IPS-18a (cell line): ENCODE measurements around the gene RUSC2.
"Not testable (repeated sequence)": the region's sequence is repeated elsewhere in the genome, so short reads cannot be mapped to it uniquely, and the experiment has no call there.

Experiments used
- H3K27ac ChIP-seq: one replicate; pipeline ENCODE4 v1.5.1; 2013; ENCODE audit warnings: low read length
- H3K27me3 ChIP-seq: one replicate; pipeline ENCODE4 v1.6.1; 2013; ENCODE audit warnings: mild to moderate bottlenecking, low read length; ENCODE audit not compliant: control insufficient read depth, insufficient read depth
- H3K36me3 ChIP-seq: one replicate; pipeline ENCODE4 v1.6.1; 2013; ENCODE audit warnings: low read depth, low read length; ENCODE audit not compliant: control insufficient read depth
- H3K4me1 ChIP-seq: one replicate; pipeline ENCODE4 v1.6.1; 2013; ENCODE audit warnings: low read depth, low read length; ENCODE audit not compliant: control insufficient read depth
- H3K4me3 ChIP-seq: one replicate; pipeline ENCODE4 v1.5.1; 2013; ENCODE audit warnings: low read length
- H3K9ac ChIP-seq: one replicate; pipeline ENCODE4 v1.6.1; 2013; ENCODE audit warnings: mild to moderate bottlenecking, low read length, moderate library complexity
- H3K9me3 ChIP-seq: one replicate; pipeline ENCODE4 v1.6.1; 2013; ENCODE audit warnings: low read depth, low read length; ENCODE audit not compliant: control insufficient read depth

Gene RUSC2

GRCh38 chr9:35489313-35490154, at the start of gene RUSC2:
Gene RUSC2, plus strand, starts transcription at chr9:35490111. Its CDS starts 56,411 bp downstream, at chr9:35546522.
- Histone ChIP-seq H3K4me1 (peaks cover 8% of the 10 kb centered on the region), H3K4me3 (peak within 1 kb of the TSS; percentile 91), H3K9ac (peak within 1 kb of the TSS; percentile 85), H3K9me3 (no peaks in the 10 kb centered on the region), H3K27ac (peak within 1 kb of the TSS; percentile 33), H3K36me3 (no peaks in the 10 kb centered on the region), H3K27me3 (peaks cover 8% of the 10 kb centered on the region)

GRCh38 chr9:35446012-35446411, 43.9 kb upstream of the RUSC2 start:
- H3K4me3 ChIP-seq: no peak overlapping the region
- H3K4me1 ChIP-seq: no peaks in the 10 kb centered on the region
- H3K9me3 ChIP-seq: no peaks in the 10 kb centered on the region
- no peaks in the 10 kb centered on the region for H3K27me3 ChIP-seq
- no peaks in the 10 kb centered on the region for H3K36me3 ChIP-seq
- H3K9ac ChIP-seq: no peak overlapping the region
- H3K27ac ChIP-seq: no peak overlapping the region

- H3K36me3 ChIP-seq: no peaks in the 10 kb centered on the region
- H3K9ac ChIP-seq: no peak overlapping the region
- no peaks in the 10 kb centered on the region for H3K4me1 ChIP-seq
- H3K4me3 ChIP-seq: no peak overlapping the region
- no peak overlapping the region for H3K27ac ChIP-seq
- H3K27me3 ChIP-seq: no peaks in the 10 kb centered on the region
- H3K9me3 ChIP-seq: no peaks in the 10 kb centered on the region
Observed at GRCh38 chr9:35448496-35448895, 41.4 kb upstream of the RUSC2 start.

- no peak overlapping the region for H3K9ac ChIP-seq
- H3K4me1 ChIP-seq: no peaks in the 10 kb centered on the region
- no peak overlapping the region for H3K4me3 ChIP-seq
- no peaks in the 10 kb centered on the region for H3K9me3 ChIP-seq
- H3K36me3 ChIP-seq: no peaks in the 10 kb centered on the region
- H3K27ac ChIP-seq: no peak overlapping the region
- no peaks in the 10 kb centered on the region for H3K27me3 ChIP-seq
Observed at GRCh38 chr9:35452481-35452880, 37.4 kb upstream of the RUSC2 start.

- Histone ChIP-seq H3K27ac (no peak overlapping the region), H3K36me3 (no peaks in the 10 kb centered on the region), H3K9me3 (no peaks in the 10 kb centered on the region), H3K27me3 (no peaks in the 10 kb centered on the region), H3K9ac (no peak overlapping the region), H3K4me3 (no peak overlapping the region), H3K4me1 (no peaks in the 10 kb centered on the region)
Observed at GRCh38 chr9:35453786-35454185, 36.1 kb upstream of the RUSC2 start.

GRCh38 chr9:35464141-35465025, 25.5 kb upstream of the RUSC2 start:
- no peak overlapping the region for H3K4me3 ChIP-seq
- H3K9ac ChIP-seq: no peak overlapping the region
- H3K27ac ChIP-seq: no peak overlapping the region
- H3K36me3 ChIP-seq: no peaks in the 10 kb centered on the region
- H3K27me3 ChIP-seq: no peaks in the 10 kb centered on the region
- H3K4me1 ChIP-seq: no peaks in the 10 kb centered on the region
- H3K9me3 ChIP-seq: no peaks in the 10 kb centered on the region

GRCh38 chr9:35470340-35470739, 19.6 kb upstream of the RUSC2 start:
- H3K36me3 ChIP-seq: no peaks in the 10 kb centered on the region
- no peak overlapping the region for H3K4me3 ChIP-seq
- no peak overlapping the region for H3K27ac ChIP-seq
- H3K9me3 ChIP-seq: no peaks in the 10 kb centered on the region
- H3K4me1 ChIP-seq: no peaks in the 10 kb centered on the region
- H3K27me3 ChIP-seq: no peaks in the 10 kb centered on the region
- no peak overlapping the region for H3K9ac ChIP-seq

GRCh38 chr9:35470894-35471293, 19.0 kb upstream of the RUSC2 start:
- H3K9me3 ChIP-seq: no peaks in the 10 kb centered on the region
- no peaks in the 10 kb centered on the region for H3K4me1 ChIP-seq
- no peak overlapping the region for H3K9ac ChIP-seq
- no peaks in the 10 kb centered on the region for H3K27me3 ChIP-seq
- no peak overlapping the region for H3K4me3 ChIP-seq
- H3K27ac ChIP-seq: no peak overlapping the region
- no peaks in the 10 kb centered on the region for H3K36me3 ChIP-seq

GRCh38 chr9:35476596-35476995, 13.3 kb upstream of the RUSC2 start:
- H3K9me3 ChIP-seq: no peaks in the 10 kb centered on the region
- H3K4me1 ChIP-seq: no peaks in the 10 kb centered on the region
- H3K27ac ChIP-seq: no peak overlapping the region
- no peak overlapping the region for H3K9ac ChIP-seq
- no peaks in the 10 kb centered on the region for H3K27me3 ChIP-seq
- no peaks in the 10 kb centered on the region for H3K36me3 ChIP-seq
- H3K4me3 ChIP-seq: no peak overlapping the region

GRCh38 chr9:35477211-35477855, 12.6 kb upstream of the RUSC2 start:
- H3K4me3 ChIP-seq, H3K9me3 ChIP-seq, H3K27me3 ChIP-seq, H3K27ac ChIP-seq, H3K4me1 ChIP-seq, H3K9ac ChIP-seq, H3K36me3 ChIP-seq: not testable (repeated sequence)

- H3K9me3 ChIP-seq: no peaks in the 10 kb centered on the region
- no peak overlapping the region for H3K4me3 ChIP-seq
- no peak overlapping the region for H3K27ac ChIP-seq
- H3K4me1 ChIP-seq: no peaks in the 10 kb centered on the region
- no peak overlapping the region for H3K9ac ChIP-seq
- H3K27me3 ChIP-seq: no peaks in the 10 kb centered on the region
- no peaks in the 10 kb centered on the region for H3K36me3 ChIP-seq
Observed at GRCh38 chr9:35478871-35479270, 11.0 kb upstream of the RUSC2 start.
